Stimulated activated CD4-positive, alpha-beta T cell treated with anti-CD3 and anti-CD28 coated beads, Interleukin-15, amount 100 ng/mL, for 24 hours (primary cell): ENCODE data around the gene NDUFA3.
A peak's percentile ranks its signal among the peaks of the same experiment; 100 is the strongest.

Experiments
- DNase-seq: peaks from one replicate; pipeline ENCODE4 v3.0.0-alpha.2; 2020

The NDUFA3 gene

DNA sequence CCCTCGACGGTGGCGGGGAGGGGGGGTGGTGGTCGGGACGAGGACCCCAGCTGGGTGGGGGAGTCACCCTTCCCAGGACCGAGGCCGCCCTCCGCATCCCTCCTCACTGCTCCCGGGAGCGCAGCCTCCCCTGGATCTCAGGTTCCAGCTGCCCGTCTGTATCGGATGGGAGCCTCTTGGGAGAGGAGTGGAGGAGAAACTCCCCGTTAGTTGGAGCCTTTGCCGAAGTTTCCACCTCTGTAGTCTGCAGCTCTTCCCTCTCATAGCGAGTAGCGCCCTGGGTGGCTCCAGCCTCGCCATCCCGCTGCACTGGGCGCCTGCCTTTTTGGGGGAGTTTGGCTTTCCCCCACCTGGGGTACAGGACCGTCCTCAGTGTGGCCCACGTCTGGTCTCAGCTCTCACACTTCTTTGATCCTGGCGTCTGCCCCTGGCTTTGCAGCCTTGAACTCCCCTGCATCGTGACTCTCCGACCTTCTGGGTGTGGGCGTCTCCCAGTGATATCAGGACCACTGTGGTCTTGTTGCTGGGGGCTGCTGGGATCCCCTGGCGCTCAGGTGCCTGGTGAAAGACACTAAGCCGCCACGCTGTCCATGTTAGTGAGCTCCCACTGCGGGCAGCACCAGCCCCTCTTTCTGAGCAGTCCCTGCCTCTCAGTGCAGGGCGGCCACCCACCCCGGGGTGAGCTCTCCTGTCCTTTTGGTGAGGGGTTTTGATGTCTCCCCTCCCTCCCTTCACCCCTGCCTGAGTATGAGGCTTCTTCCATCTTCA is 36.0 kb downstream of the NDUFA3 start:
- peak; percentile 47 for DNase-seq

DNA sequence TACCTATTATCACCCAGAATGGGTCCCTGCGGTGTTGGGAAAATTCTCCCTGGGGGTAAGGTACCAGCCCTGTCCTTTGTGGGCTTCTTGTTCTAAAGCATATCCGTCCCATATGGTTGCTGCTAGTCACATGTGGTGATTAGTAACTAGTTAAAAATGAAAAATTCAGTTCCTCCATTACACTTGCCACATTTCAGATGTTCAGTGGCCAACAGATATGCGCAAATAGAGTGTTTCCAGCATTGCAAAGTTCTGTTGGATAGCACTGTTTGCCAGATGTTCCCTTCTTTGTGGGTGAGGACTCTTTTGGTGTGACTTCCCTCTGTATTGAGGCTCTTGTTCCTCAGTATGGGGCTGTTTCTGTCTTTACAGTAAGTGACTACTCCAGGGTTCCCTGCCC is 38.7 kb downstream of the NDUFA3 start:
- no peak for DNase-seq

DNA sequence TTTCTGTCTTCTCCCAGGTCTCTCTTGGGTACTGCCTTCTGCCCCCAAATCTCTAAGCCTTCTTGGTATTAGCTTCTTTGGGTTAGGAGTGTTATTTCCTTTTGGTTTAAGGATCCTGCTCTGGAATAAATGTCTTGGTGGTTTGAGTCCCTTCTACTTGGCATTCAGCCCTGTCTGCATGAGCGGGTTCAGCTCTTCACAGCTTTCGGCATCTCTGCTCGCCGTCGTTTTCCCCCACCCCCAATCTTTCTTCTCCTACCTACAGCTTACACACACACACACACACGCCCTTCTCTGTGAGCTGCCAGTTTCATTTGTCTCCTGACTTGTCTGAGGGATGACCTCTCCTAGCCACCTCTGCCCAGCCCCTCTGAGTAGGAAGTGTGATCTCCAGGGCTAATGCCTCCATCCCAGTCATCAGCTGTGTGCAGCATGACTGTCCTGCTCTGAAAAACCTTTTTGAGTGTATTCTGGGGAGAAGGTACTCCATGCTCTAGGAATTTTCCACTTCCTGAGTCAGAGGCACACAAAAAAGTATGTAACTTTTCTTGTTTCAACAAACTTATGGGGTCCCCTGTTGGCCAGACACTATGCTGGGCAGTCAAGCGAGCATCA is 39.6 kb downstream of the NDUFA3 start:
- DNase-seq = no peak

DNA sequence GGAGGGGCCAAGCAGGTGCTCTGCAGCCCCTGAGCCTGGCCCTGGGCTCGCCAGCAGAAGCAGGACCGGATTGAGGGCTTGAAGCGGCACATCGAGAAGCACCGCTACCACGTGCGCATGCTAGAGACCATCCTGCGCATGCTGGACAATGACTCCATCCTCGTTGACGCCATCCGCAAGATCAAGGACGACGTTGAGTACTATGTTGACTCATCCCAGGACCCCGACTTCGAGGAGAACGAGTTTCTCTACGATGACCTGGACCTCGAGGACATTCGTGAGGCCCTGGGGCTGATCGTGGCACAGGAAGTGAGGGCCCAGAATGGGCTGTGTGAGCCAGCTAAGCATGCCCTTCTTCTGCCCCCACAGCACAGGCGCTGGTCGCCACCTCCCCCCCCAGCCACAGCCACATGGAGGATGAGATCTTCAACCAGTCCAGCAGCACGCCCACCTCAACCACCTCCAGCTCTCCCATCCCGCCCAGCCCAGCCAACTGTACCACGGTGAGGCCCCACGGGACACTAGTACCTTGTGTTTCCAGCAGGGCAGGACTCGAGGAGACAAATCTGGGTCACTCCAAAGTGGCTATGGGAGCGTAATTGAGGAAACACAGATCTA is 43.0 kb downstream of the NDUFA3 start:
- no peak for DNase-seq

DNA sequence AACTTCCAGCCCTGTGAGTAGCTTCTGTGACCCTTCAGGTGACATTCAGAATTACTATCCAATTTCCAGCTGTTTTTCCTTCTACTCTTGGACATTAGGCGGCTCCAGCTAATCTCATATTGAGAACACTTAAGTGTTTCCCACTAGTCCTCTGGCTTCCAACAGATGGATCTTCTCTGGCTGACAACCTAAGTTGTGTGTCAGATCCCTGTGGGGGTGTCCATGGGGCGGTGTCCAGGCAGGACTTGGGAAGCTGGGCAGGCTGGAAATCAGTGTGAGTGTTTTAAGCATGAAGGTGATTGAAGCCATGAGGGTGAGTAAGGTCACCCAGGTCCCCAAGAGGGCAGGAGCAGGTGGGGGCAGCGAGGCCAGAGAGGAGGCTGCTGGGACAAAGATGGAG is 45.0 kb downstream of the NDUFA3 start:
- DNase-seq = no peak

DNA sequence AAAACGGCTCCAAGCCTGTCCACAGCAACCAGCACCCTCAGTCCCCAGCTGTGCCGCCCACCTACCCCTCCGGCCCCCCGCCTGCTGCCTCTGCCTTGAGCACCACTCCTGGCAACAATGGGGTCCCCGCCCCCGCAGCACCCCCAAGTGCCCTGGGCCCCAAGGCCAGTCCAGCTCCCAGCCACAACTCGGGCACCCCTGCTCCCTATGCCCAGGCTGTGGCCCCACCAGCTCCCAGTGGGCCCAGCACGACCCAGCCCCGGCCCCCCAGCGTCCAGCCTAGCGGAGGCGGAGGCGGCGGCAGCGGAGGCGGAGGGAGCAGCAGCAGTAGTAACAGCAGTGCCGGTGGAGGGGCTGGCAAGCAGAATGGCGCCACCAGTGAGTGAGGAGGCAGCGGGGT is 45.5 kb downstream of the NDUFA3 start:
- DNase-seq = no peak

DNA sequence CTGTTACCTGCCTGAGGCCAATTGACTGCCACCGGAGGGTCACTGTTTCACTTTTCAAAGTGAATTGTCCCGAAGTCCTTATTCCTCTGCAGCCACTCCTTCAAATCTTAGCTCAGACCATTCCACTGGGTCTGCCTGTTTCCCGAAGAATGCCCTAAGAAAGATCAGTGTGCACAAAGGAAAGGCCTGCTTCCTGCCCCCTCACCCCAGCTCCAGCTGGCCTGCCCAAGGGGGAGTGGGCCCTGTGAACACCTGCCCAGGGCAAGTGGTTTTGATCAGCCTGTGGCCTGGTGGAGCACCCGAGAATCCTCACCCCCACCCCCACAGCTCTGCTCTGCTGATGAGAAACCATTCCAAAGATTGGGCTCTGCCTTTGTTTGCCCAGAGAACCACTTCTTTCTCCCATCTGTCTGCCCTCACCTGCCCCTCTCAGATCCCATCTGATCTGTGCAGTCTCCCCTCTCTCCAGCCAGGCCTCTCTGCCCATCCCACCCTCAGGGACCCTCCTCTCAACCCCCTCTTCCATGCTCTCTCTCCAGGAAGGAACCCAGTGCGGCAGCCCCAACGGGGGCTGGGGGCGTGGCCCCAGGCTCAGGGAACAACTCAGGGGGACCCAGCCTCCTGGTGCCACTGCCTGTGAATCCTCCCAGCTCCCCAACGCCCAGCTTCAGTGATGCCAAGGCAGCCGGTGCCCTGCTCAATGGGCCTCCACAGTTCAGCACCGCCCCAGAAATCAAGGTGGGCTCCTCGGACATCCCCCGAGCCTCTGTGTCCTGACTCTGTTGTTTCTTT is 46.6 kb downstream of the NDUFA3 start:
- no peak for DNase-seq

DNA sequence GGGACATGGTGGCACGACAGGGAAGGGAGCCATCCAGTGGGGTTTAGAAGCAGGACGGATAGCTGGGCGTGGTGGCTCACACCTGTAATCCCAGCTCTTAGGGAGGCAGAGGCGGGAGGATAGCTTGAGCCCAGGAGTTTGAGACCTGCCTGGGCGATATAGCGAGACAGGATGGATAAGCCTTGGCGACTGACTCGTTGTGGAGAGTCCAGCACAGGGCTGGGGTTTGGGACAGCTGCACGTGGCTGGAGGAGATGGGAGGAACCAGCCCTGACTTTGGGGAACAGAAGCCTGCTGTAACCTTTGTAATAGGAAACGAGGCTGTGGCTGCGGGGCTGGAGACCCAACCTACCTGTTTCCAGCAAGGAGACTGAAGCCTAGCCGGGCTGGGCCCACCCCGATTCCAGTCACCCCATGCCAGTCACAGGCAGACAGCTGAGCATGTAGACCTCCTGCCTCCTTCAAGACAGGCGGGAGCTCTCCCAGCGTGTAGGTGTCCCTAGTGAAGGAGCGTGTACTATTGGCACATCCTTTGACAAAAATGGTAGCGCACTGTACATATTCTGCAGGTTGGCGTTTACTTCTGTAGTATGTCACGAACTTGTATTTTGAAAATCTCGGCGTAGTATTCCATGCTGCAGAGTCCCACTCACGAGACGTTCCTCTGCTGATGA is 48.8 kb downstream of the NDUFA3 start:
- no peak for DNase-seq

DNA sequence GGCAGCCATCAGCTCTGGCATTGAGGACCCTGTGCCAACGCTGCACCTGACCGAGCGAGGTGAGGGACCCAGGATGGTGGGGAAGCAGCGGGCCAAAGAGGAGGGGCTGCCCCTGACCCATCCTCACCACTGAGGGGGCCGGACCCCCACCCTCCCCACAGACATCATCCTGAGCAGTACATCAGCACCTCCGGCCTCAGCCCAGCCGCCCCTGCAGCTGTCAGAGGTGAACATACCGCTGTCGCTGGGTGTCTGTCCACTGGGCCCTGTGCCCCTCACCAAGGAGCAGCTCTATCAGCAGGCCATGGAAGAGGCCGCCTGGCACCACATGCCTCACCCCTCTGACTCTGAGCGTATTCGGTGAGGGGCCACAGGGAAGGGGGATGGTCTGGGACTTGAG is 49.6 kb downstream of the NDUFA3 start:
- no peak for DNase-seq

DNA sequence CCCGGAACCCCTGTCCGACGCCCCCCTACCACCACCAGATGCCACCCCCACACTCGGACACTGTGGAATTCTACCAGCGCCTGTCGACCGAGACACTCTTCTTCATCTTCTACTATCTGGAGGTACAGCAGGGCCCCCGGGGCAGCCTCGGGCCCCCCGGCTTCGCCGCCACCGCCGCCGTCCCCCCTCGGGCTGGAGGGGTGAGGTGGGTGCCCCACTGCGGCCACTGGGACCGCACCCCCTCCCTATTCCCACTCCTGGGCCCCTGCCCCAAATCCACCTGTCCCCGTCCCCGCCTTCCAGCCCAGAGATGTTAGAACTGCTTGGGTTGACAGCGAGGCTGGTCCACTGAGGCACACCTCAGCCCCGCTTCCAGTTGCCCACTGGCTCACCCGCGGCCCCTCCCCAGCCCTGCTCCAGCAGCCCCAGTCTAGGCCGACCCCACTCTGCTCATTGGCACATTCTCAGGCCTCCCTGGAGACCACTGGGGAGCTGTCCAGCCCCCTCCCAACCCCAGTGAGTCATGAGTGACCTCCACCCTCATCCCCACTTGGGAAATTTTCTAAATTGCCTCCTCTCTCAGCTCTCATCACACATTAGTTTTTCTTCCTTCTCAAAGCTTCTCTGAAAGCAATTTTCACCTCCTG is 50.3 kb downstream of the NDUFA3 start:
- no peak for DNase-seq

DNA sequence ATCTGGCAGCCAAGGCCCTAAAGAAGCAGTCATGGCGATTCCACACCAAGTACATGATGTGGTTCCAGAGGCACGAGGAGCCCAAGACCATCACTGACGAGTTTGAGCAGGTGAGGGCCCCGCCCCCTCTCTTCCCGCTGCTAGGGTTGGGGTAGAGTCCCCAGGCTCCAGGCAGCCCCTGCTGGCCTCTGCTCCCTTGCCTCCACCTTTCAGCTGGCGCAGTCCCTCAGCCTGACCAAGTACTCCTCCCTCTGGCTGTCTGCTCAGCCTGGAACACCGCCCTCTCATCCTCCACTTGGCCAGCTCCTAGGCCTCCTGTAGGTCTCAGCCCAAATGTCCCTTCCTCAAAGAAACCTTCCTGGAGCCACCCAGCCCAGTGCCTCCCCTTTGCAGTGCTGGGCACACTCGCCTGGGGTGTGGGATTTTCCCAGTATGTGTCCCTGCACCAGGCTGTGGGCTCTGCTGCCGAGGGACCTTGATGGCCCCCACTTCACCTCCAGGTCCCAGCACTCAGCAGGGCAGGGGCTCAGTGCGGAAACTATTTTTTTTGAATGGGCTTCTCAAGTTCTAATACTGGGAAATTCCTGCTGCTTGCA is 51.2 kb downstream of the NDUFA3 start:
- no peak for DNase-seq

DNA sequence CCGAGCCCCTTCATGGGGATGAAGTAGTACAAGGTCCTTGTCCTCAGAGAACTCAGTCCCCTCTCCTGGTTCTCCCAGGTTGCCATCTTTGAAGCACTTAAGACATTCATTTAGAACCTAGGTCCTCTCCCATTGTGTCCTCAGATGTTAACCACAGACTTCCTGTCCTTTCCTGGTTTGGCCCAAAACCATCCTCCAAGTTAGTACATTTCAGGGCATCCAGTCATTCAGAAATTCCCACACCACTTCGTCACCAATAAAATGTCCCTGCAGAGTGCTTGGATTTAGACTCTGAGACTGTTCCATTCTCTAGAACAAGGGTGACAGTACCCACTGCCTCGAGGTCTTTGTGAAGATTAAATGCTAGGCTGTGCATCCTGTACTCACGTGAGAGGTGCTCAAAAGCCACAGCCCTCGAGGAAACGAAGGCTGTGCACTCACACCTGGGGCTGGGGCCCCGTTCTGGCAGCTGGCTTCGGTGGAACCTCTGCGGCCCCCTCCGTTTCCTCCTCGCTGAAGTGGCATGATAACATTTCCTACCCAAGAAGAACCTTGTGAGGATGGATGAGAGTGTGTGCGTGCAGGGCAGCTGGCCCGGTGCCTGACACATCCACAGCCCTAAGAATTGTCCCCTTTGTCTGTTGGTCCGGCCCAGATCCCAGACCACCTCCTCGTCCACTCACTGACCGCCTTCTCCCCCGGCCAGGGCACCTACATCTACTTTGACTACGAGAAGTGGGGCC is 52.1 kb downstream of the NDUFA3 start:
- peak; percentile 39 for DNase-seq

DNA sequence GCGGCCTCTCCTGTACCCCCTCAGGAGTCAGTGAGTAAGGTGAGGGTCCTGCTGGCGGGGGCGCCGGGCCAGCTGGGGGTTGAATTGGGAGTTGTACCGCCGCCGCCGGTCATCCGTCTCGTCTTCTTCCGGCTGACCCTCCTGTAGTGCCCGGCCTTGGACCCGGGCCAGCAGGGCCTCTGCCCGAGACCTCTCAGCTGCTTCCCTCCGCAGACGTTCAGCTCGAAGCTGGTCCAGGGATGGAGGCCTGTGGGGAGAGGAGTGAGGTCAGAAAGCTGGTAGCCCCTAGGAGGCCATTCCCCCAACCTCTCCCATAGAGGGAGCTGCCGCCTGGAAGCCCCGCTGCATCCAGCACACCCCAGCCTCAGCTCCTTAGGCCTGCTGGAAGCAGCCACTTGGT is 53.0 kb downstream of the NDUFA3 start:
- DNase-seq = no peak

DNA sequence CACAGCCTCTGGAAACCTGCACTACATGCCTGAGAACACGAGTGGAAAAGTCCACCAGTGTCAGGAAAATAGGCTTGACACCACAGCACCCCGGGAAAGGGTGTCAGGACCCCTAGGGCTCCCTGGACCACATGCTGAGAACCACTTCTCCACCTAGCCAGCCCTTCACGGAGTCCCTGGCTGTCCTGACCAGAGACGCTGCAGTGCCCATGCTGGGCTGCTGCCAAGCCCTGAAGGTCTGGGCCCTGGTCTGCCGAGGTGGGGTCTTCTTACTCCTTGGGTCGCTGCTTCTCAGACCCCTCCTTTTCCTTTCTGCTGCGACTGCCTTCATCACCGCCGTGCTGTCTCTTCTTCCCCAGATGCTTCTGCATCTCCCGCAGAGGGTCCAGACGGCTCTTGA is 53.8 kb downstream of the NDUFA3 start:
- DNase-seq = no peak

DNA sequence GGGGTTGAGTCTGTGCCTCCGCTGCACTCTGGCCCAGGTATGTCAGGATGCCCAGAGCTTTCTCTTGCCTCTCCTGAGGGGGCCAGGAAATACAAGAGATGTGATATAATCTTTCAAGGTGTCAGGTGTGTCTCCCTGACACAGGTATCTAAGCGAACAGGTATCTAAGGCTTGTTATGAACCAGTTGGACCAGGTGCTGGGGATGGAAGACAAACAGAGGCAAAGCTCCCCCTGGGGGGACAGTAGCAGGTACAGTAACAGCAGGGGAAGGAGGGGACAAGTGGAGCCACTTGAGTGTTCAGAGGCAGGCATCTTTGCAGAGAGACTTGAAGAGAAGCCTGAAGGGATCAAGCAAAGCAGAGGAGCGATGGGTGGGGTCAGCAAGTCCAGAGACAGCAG is 54.3 kb downstream of the NDUFA3 start:
- no peak for DNase-seq
